Measurements from ENCODE around the gene FBXO28. TPM values are rescaled to one million over a fixed set of nuclear protein-coding genes. Genes with fewer than 3 reads are reported as not detected.

FBXO28 gene
- total RNA-seq, 1 experiment from 2014 or later, result 37.0 TPM

DNA sequence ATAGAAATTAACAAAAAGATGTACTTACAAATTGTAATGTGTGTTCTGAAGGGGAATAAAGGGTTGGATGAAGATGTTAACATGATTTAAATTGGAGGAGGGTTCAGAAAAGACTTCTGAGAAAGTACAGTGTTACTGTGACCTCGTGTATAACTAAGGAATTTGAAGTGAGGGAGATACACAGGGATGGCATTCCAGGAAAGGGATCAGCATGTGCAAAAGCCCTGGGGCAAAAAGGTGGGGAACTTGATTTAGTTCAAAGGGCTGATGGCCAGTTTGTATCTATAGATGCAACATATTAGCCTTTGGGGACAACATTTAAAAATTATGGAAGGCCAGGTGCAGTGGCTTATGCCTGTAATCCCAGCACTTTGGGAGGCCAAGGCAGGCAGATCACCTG, 35.8 kb downstream of the FBXO28 start:
- ChIA-PET POLR2A (no interaction called here), RAD21 (ENCODE audit: low non-redundant PET in 1 of 2, low total read pairs in 2 of 2, uncharacterized antibody in 2 of 2, unreplicated experiment in 2 of 2) (no interaction called here), CTCF (no interaction called here)
- Histone ChIP-seq H3K36me3 (ENCODE audit: control insufficient read depth in 1 of 2, insufficient read depth in 2 of 2, low read length in 2 of 2) (no peaks in the 10 kb centered on the region), H3K4me3 (replicated peaks in 1 of 2; ENCODE audit: low read depth in 1 of 2, low read length in 2 of 2) (no peak overlapping the region), H4K20me1 (ENCODE audit: insufficient read depth) (no peaks in the 10 kb centered on the region), H3K4me1 (ENCODE audit: control insufficient read depth in 1 of 2, insufficient read depth in 2 of 2, low read length in 2 of 2) (no peaks in the 10 kb centered on the region), H3K9me3 (ENCODE audit: control insufficient read depth in 1 of 2, insufficient read depth in 1 of 2, low read depth in 1 of 2, low read length in 2 of 2) (no peaks in the 10 kb centered on the region), H3K9me2 (ENCODE audit: insufficient read depth) (no peaks in the 10 kb centered on the region), H2AFZ (ENCODE audit: low read depth, low read length, poor library complexity, severe bottlenecking) (no peak overlapping the region), H3K79me2 (ENCODE audit: insufficient read depth, low read length) (no peaks in the 10 kb centered on the region), H3K27ac (ENCODE audit: low read depth, low read length) (no peak overlapping the region), H3K4me2 (ENCODE audit: low read length) (no peak overlapping the region), H3K27me3 (ENCODE audit: insufficient read depth, low read length) (no peaks in the 10 kb centered on the region), H3K9ac (ENCODE audit: low read length) (no peak overlapping the region)
- no peak for ATAC-seq
- BruUV-seq (replicated peaks), result no TSS peak
- TF ChIP-seq, protein P1, sequence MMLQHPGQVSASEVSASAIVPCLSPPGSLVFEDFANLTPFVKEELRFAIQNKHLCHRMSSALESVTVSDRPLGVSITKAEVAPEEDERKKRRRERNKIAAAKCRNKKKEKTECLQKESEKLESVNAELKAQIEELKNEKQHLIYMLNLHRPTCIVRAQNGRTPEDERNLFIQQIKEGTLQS (IDR thresholded peaks at IDR 0.05), result no peak
- TF ChIP-seq EGR1 (IDR thresholded peaks at IDR 0.05; ENCODE audit: low read depth) (no peak), EZH2 (IDR thresholded peaks at IDR 0.05) (no peak), SP1 (IDR thresholded peaks at IDR 0.05; ENCODE audit: low read depth) (no peak), FOSL1 (IDR thresholded peaks at IDR 0.05; ENCODE audit: low read depth) (no peak), ZNF274 (IDR thresholded peaks at IDR 0.05; ENCODE audit: low read depth, low read length) (no peak), SRF (IDR thresholded peaks at IDR 0.05; ENCODE audit: low read depth) (no peak), ELF1 (IDR thresholded peaks at IDR 0.05; ENCODE audit: borderline replicate concordance, low read depth) (no peak), EZH2phosphoT487 (IDR thresholded peaks at IDR 0.05; ENCODE audit: borderline replicate concordance) (no peak), RAD21 (IDR thresholded peaks at IDR 0.05; ENCODE audit: low read depth) (no peak), TCF7L2 (IDR thresholded peaks at IDR 0.05; ENCODE audit: borderline replicate concordance, extremely low read depth, insufficient read depth, insufficient read length) (no peak), SIN3A (IDR thresholded peaks at IDR 0.05; ENCODE audit: low read depth) (no peak), ZFX (IDR thresholded peaks at IDR 0.05) (no peak), JUND (IDR thresholded peaks at IDR 0.05) (no peak)
- TF ChIP-seq, protein P2, sequence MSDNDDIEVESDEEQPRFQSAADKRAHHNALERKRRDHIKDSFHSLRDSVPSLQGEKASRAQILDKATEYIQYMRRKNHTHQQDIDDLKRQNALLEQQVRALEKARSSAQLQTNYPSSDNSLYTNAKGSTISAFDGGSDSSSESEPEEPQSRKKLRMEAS (IDR thresholded peaks at IDR 0.05), result no peak
- TF ChIP-seq, protein P3, sequence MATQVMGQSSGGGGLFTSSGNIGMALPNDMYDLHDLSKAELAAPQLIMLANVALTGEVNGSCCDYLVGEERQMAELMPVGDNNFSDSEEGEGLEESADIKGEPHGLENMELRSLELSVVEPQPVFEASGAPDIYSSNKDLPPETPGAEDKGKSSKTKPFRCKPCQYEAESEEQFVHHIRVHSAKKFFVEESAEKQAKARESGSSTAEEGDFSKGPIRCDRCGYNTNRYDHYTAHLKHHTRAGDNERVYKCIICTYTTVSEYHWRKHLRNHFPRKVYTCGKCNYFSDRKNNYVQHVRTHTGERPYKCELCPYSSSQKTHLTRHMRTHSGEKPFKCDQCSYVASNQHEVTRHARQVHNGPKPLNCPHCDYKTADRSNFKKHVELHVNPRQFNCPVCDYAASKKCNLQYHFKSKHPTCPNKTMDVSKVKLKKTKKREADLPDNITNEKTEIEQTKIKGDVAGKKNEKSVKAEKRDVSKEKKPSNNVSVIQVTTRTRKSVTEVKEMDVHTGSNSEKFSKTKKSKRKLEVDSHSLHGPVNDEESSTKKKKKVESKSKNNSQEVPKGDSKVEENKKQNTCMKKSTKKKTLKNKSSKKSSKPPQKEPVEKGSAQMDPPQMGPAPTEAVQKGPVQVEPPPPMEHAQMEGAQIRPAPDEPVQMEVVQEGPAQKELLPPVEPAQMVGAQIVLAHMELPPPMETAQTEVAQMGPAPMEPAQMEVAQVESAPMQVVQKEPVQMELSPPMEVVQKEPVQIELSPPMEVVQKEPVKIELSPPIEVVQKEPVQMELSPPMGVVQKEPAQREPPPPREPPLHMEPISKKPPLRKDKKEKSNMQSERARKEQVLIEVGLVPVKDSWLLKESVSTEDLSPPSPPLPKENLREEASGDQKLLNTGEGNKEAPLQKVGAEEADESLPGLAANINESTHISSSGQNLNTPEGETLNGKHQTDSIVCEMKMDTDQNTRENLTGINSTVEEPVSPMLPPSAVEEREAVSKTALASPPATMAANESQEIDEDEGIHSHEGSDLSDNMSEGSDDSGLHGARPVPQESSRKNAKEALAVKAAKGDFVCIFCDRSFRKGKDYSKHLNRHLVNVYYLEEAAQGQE (IDR thresholded peaks at IDR 0.05; ENCODE audit: low read depth), result no peak
- TF ChIP-seq, protein P4, sequence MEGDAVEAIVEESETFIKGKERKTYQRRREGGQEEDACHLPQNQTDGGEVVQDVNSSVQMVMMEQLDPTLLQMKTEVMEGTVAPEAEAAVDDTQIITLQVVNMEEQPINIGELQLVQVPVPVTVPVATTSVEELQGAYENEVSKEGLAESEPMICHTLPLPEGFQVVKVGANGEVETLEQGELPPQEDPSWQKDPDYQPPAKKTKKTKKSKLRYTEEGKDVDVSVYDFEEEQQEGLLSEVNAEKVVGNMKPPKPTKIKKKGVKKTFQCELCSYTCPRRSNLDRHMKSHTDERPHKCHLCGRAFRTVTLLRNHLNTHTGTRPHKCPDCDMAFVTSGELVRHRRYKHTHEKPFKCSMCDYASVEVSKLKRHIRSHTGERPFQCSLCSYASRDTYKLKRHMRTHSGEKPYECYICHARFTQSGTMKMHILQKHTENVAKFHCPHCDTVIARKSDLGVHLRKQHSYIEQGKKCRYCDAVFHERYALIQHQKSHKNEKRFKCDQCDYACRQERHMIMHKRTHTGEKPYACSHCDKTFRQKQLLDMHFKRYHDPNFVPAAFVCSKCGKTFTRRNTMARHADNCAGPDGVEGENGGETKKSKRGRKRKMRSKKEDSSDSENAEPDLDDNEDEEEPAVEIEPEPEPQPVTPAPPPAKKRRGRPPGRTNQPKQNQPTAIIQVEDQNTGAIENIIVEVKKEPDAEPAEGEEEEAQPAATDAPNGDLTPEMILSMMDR (IDR thresholded peaks at IDR 0.05 in 2 of 3, conservative IDR thresholded peaks at IDR 0.05 in 1 of 3; ENCODE audit: borderline replicate concordance in 1 of 3, insufficient read depth in 1 of 3, low read depth in 2 of 3, low read length in 2 of 3), result no peak
- intact Hi-C loops (cut with micrococcal nuclease), result no loop called here
- DNase-seq (ENCODE audit: low read depth, low spot score), result no peak

Data from HCT116 (cell line).